ENCODE measurements around the gene RIMS4. TPM values are rescaled to one million over a fixed set of nuclear protein-coding genes. Genes with fewer than 3 reads are reported as not detected.

Gene RIMS4
- total RNA-seq, 2 experiments from 2014 or later = 0.08 TPM; not detected in 1

GRCh38 chr20:44810061-44810390 lies 320 bp downstream of the RIMS4 start:
- Mint-ChIP-seq H3K27ac (no peak overlapping the region), H3K27me3 (peaks cover 66% of the 10 kb centered on the region), H3K4me1 (no peaks in the 10 kb centered on the region), H3K9me3 (no peaks in the 10 kb centered on the region), H3K36me3 (no peaks in the 10 kb centered on the region), H3K4me3 (peak overlapping the region; percentile 46)
- DNase-seq = peak; percentile 16

GRCh38 chr20:44809380-44810060 lies 826 bp downstream of the RIMS4 start:
- Mint-ChIP-seq H3K4me3 (peak overlapping the region; percentile 46), H3K27ac (no peak overlapping the region), H3K27me3 (peaks cover 71% of the 10 kb centered on the region), H3K4me1 (no peaks in the 10 kb centered on the region), H3K36me3 (no peaks in the 10 kb centered on the region), H3K9me3 (no peaks in the 10 kb centered on the region)
- no peak for DNase-seq

GRCh38 chr20:44807684-44808056 lies 2.7 kb downstream of the RIMS4 start:
- Mint-ChIP-seq H3K4me1 (no peaks in the 10 kb centered on the region), H3K27me3 (peaks cover 71% of the 10 kb centered on the region), H3K36me3 (no peaks in the 10 kb centered on the region), H3K27ac (no peak overlapping the region), H3K9me3 (no peaks in the 10 kb centered on the region), H3K4me3 (no peak overlapping the region)
- no peak for DNase-seq

DNA sequence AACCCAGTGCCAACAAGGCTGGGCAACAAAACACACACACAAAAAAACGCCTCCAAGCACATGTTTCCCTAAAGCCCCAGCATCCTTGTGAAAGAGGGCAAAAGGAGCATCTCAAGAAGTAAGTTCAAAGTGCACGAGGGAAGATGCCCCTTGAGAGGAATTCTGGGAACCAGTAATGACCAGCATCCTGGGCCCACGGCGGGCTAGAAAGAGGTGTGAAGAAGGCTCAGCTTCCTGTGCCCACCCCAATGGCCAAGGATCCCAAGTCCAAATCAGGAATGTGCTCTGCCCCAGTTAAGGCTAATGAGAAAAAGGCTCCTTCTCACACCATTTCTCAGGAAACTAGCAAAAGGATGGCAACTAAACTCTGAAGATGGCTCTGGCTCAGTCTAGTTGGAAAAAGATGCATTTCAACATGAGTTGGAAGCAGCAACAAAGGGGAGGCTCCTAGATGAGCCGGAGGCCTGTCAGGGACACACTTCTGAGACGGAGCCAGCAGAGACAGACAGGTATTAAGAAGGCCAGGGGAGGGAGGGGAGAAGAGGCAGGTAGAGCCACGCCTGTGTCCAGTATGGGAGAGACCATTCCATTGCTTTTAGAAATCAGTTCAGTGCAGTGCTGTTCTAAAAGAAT lies 3.2 kb downstream of the RIMS4 start:
- H3K27ac Mint-ChIP-seq = no peak overlapping the region
- no peaks in the 10 kb centered on the region for H3K4me1 Mint-ChIP-seq
- no peak overlapping the region for H3K4me3 Mint-ChIP-seq
- H3K9me3 Mint-ChIP-seq = no peaks in the 10 kb centered on the region
- H3K27me3 Mint-ChIP-seq = peaks cover 70% of the 10 kb centered on the region
- no peak for DNase-seq
- no peaks in the 10 kb centered on the region for H3K36me3 Mint-ChIP-seq

GRCh38 chr20:44805979-44806620 lies 4.2 kb downstream of the RIMS4 start:
- no peaks in the 10 kb centered on the region for H3K36me3 Mint-ChIP-seq
- no peak overlapping the region for H3K4me3 Mint-ChIP-seq
- no peaks in the 10 kb centered on the region for H3K4me1 Mint-ChIP-seq
- no peak overlapping the region for H3K27ac Mint-ChIP-seq
- no peaks in the 10 kb centered on the region for H3K9me3 Mint-ChIP-seq
- peaks cover 65% of the 10 kb centered on the region for H3K27me3 Mint-ChIP-seq
- no peak for DNase-seq

GRCh38 chr20:44805335-44805978 lies 4.9 kb downstream of the RIMS4 start:
- Mint-ChIP-seq H3K27me3 (peaks cover 60% of the 10 kb centered on the region), H3K36me3 (no peaks in the 10 kb centered on the region), H3K27ac (no peak overlapping the region), H3K9me3 (no peaks in the 10 kb centered on the region), H3K4me1 (no peaks in the 10 kb centered on the region), H3K4me3 (no peak overlapping the region)
- no peak for DNase-seq

DNA sequence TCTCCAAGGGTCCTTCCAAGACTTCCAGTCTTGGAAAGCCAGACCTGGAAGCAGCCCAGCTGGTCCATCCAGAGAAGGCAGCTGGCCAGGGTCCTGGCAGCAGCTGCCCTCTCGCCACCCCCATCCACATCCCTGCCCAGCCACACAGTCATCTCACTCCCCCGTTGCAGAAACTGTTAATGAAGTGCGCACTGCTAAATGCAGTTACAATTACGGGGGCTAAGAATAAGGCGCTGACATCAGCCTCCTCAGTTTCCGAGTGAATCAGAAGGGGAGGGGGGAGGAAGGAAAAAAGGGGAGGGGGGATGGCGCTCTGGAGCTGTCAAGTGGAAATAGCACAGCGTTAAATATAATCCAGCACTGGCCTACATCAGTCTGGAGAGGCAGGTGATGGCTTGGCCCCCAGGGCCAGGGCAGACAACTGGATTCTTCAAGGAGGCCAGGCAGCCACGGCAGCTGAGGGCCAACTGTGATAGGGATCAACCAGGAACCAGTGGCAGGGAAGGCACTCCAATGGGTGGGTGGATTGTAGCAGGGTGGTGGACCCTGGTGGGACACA lies 6.9 kb downstream of the RIMS4 start:
- no peaks in the 10 kb centered on the region for H3K9me3 Mint-ChIP-seq
- H3K36me3 Mint-ChIP-seq = no peaks in the 10 kb centered on the region
- DNase-seq = no peak
- H3K27me3 Mint-ChIP-seq = peaks cover 46% of the 10 kb centered on the region
- no peak overlapping the region for H3K27ac Mint-ChIP-seq
- no peak overlapping the region for H3K4me3 Mint-ChIP-seq
- no peaks in the 10 kb centered on the region for H3K4me1 Mint-ChIP-seq

DNA sequence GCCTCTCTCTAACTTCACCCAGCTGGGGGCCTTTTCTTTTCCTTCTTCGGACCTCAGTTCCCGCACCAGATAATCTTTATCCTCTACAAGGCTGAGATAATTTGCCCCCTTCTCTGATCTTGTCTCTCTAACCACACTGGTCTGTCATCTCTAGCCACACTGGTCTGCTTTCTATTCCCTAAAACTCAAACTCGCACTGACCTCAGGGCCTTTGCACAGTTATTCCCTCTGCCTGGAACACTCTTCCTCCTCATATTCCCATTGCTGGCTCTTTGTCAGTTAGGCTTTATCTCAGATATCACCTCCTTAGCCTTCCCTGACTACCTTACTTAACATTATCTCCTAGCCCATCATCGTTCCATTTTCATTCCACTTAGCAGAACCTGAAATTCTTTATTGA lies 7.6 kb downstream of the RIMS4 start:
- no peak for DNase-seq
- Mint-ChIP-seq H3K4me1 (no peaks in the 10 kb centered on the region), H3K36me3 (no peaks in the 10 kb centered on the region), H3K9me3 (no peaks in the 10 kb centered on the region), H3K27me3 (peaks cover 38% of the 10 kb centered on the region), H3K27ac (no peak overlapping the region), H3K4me3 (no peak overlapping the region)

GRCh38 chr20:44800391-44801046 lies 9.8 kb downstream of the RIMS4 start:
- Mint-ChIP-seq H3K4me3 (no peak overlapping the region), H3K9me3 (no peaks in the 10 kb centered on the region), H3K27ac (no peak overlapping the region), H3K27me3 (peaks cover 24% of the 10 kb centered on the region), H3K4me1 (no peaks in the 10 kb centered on the region), H3K36me3 (no peaks in the 10 kb centered on the region)
- DNase-seq = no peak

DNA sequence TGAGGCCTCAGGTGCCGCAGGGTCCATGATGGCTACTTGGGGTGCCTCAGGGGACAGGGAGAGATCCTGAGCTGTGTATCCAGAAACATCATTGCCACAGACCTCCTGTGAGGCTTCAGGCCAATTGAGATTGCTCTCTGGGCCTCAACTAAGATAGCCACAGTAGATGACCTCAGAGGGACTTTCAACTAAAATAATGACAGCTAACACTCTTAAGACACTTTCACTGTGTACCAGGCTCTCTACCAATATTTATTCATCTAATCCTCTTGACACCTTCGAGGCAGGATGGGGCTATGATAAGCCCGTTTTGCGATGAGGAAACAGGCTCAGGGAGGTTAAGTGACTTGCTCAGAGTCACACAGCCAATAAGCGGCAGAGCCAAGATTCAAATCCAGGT lies 10.7 kb downstream of the RIMS4 start:
- no peak overlapping the region for H3K27ac Mint-ChIP-seq
- H3K9me3 Mint-ChIP-seq = no peaks in the 10 kb centered on the region
- H3K4me1 Mint-ChIP-seq = no peaks in the 10 kb centered on the region
- no peak overlapping the region for H3K4me3 Mint-ChIP-seq
- DNase-seq = no peak
- H3K27me3 Mint-ChIP-seq = peaks cover 16% of the 10 kb centered on the region
- no peaks in the 10 kb centered on the region for H3K36me3 Mint-ChIP-seq

DNA sequence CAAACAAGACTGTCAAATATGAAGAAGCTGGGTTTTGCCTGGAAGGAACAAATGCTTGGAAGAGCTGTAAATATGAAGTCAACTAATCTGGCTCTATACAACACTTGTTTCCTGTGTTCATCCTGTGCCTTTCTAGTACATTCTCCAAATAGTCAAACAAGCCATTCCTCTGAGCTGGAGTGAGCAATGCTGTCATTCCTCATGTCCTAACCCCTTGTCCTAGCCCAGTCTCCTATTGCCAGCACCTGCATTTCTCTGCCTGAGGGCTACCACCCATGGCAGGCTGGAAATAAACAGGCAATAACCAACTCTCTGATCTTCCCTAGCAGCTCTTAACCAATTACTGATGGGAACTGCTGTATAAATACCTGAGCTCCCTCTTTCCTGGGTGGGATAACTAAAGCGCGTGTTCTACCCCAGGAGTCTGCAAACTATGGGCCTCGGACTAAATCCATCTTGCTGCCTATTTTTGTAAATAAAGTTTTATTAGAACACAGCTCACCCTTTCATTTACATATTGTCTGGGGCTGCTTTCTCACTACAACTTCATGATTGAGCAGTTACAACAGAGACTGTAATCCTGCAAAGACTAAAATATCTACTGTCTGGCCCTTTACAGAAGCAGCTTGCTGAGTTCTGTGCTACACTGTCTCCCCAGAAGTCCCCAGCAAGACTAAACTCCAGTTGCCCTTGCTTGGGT lies 13.4 kb downstream of the RIMS4 start:
- no peak overlapping the region for H3K27ac Mint-ChIP-seq
- peaks cover 4% of the 10 kb centered on the region for H3K27me3 Mint-ChIP-seq

GRCh38 chr20:44796311-44796710 lies 14.0 kb downstream of the RIMS4 start:
- Mint-ChIP-seq H3K4me3 (no peak overlapping the region), H3K27ac (no peak overlapping the region), H3K27me3 (peaks cover 4% of the 10 kb centered on the region), H3K36me3 (no peaks in the 10 kb centered on the region), H3K4me1 (no peaks in the 10 kb centered on the region), H3K9me3 (no peaks in the 10 kb centered on the region)
- no peak for DNase-seq

More for the DNA sequence above, 13.4 kb downstream of the RIMS4 start:
- DNase-seq = no peak
- no peaks in the 10 kb centered on the region for H3K36me3 Mint-ChIP-seq
- H3K4me3 Mint-ChIP-seq = no peak overlapping the region
- H3K4me1 Mint-ChIP-seq = no peaks in the 10 kb centered on the region
- no peaks in the 10 kb centered on the region for H3K9me3 Mint-ChIP-seq

GRCh38 chr20:44795836-44796235 lies 14.5 kb downstream of the RIMS4 start:
- Mint-ChIP-seq H3K4me3 (no peak overlapping the region), H3K27me3 (peaks cover 4% of the 10 kb centered on the region), H3K4me1 (no peaks in the 10 kb centered on the region), H3K9me3 (no peaks in the 10 kb centered on the region), H3K27ac (no peak overlapping the region), H3K36me3 (no peaks in the 10 kb centered on the region)
- DNase-seq = no peak

DNA sequence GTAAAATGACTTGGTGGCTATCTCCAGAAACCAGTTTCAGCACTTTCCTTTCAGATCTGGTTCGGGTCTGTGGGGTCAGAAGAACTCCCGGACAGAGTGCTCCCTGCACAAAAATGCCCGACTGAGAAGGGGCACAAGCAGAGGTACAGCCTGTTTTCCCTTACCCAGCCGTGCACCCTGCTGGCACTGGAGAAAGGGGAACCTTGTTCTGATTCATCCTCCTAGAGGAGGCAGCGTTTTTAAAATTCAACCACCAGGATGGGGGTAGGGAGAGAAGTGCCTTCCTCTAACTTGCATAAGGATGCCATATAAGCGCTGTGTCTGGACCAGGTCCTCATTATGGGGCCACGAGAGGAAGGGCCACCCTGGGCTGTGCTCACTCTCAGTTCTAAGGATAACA lies 17.6 kb downstream of the RIMS4 start:
- no peak for DNase-seq
- Mint-ChIP-seq H3K36me3 (no peaks in the 10 kb centered on the region), H3K4me1 (no peaks in the 10 kb centered on the region), H3K27me3 (peaks cover 11% of the 10 kb centered on the region), H3K27ac (no peak overlapping the region), H3K4me3 (no peak overlapping the region), H3K9me3 (no peaks in the 10 kb centered on the region)

Measured in activated naive CD8-positive, alpha-beta T cell treated with anti-CD3 and anti-CD28 coated beads for 36 hours (primary cell).